T-cell (primary cell): Measurements from ENCODE around the gene SKAP2. TPM values are rescaled to one million over a fixed set of nuclear protein-coding genes. Genes with fewer than 3 reads are reported as not detected.

Experiments
- ATAC-seq, 4 experiments: fragments of 200-7000 bp in 3 of 4; fragments of 150-1000 bp in 1 of 4; cut with Tn5 transposase; replicated peaks in 1 of 4; 1 replicate in 3 of 4; 2 replicates in 1 of 4; pipeline ENCODE4 v1.10.0; 2021; ENCODE audit warnings: moderate library complexity in 3 of 4, mild to moderate bottlenecking in 2 of 4, moderate number of reproducible peaks in 1 of 4
- CTCF ChIA-PET, 2 donors: fragments of 300-600 bp; sonication (Branson Sonifier 250); formaldehyde crosslinking; loops; one replicate each; lab custom pipeline; 2022; ENCODE audit warnings: antibody characterized with exemption in 2 of 2; lab: Charles Lee
- POLR2A ChIA-PET, 2 donors: fragments of 300-600 bp; sonication (Branson Sonifier 250); formaldehyde crosslinking; loops; one replicate each; lab custom pipeline; 2022; ENCODE audit warnings: antibody characterized with exemption in 2 of 2; lab: Charles Lee
- DNase-seq, 35 experiments: peaks; one replicate each; pipeline versions ENCODE4 v3.0.0 to v3.0.0-alpha.2; 2013 to 2023
- H3K27ac ChIP-seq: one replicate; pipeline ENCODE4 v1.5.1; 2013; ENCODE audit warnings: low read length
- H3K27me3 ChIP-seq, 2 experiments: replicated peaks in 1 of 2; 1 replicate in 1 of 2; 2 replicates in 1 of 2; pipeline versions ENCODE4 v1.6.1 to v1.7.0; 2013; ENCODE audit warnings: low read length in 1 of 2, mixed read lengths in 1 of 2; ENCODE audit not compliant: control insufficient read depth in 2 of 2, insufficient read depth in 2 of 2; ENCODE audit errors: extremely low read depth in 1 of 2
- H3K36me3 ChIP-seq, 2 donors: 1 replicate in 1 of 2; 2 replicates in 1 of 2; pipeline versions ENCODE4 v1.6.1 to v1.7.0; 2013; ENCODE audit warnings: low read length in 1 of 2; ENCODE audit not compliant: control insufficient read depth in 2 of 2, insufficient read depth in 1 of 2; ENCODE audit errors: extremely low read depth in 1 of 2
- H3K4me1 ChIP-seq, 2 experiments: 1 replicate in 1 of 2; 2 replicates in 1 of 2; pipeline versions ENCODE4 v1.6.1 to v1.7.0; 2013; ENCODE audit warnings: low read length in 2 of 2, mixed read lengths in 1 of 2; ENCODE audit not compliant: insufficient read depth in 2 of 2, control insufficient read depth in 1 of 2; ENCODE audit errors: extremely low read depth in 1 of 2
- H3K4me3 ChIP-seq, 2 donors: 1 replicate in 1 of 2; 2 replicates in 1 of 2; pipeline versions ENCODE4 v1.5.1 to v1.7.0; 2013; ENCODE audit warnings: mild to moderate bottlenecking in 2 of 2, low read length in 1 of 2, moderate library complexity in 1 of 2; ENCODE audit not compliant: control insufficient read depth in 1 of 2; ENCODE audit errors: extremely low read depth in 1 of 2
- H3K9me3 ChIP-seq: 2 replicates; pipeline ENCODE4 v1.7.0; 2013
- H3K27ac Mint-ChIP-seq, 2 donors: one replicate each; pipeline ENCODE4 v1.8.0; 2020 to 2021; ENCODE audit warnings: mild to moderate bottlenecking in 2 of 2, mixed read lengths in 2 of 2
- H3K27me3 Mint-ChIP-seq, 2 donors: one replicate each; pipeline ENCODE4 v1.8.0; 2021 to 2022; ENCODE audit warnings: mixed read lengths in 2 of 2
- H3K36me3 Mint-ChIP-seq: one replicate; pipeline ENCODE4 v1.8.0; 2021; ENCODE audit warnings: mixed read lengths
- H3K4me1 Mint-ChIP-seq, 3 donors: one replicate each; pipeline ENCODE4 v1.8.0; 2020 to 2022; ENCODE audit warnings: mixed read lengths in 3 of 3, mild to moderate bottlenecking in 1 of 3
- H3K4me3 Mint-ChIP-seq, 3 donors: one replicate each; pipeline ENCODE4 v1.8.0; 2020 to 2022; ENCODE audit warnings: mild to moderate bottlenecking in 3 of 3, mixed read lengths in 3 of 3, moderate library complexity in 3 of 3
- H3K9me3 Mint-ChIP-seq, 3 donors: one replicate each; pipeline ENCODE4 v1.8.0; 2020 to 2022; ENCODE audit warnings: mixed read lengths in 3 of 3
- WGBS: methylation state at CpG from one replicate; pipeline ENCODE4 v1.1.5; 2013; ENCODE audit warnings: missing lambda C conversion rate; ENCODE audit not compliant: insufficient coverage; 5-methylcytosine and 5-hydroxymethylcytosine counted together
- total RNA-seq, 35 experiments: library from RNA in 6 of 35; stranded (reverse) in 6 of 35; fragments of 120-200 nt in 1 of 35; gene quantifications; one replicate each; pipeline versions ENCODE4 v1.2.1 to v1.2.4 and lab custom pipeline; 2013 to 2026

The SKAP2 gene
- total RNA-seq, 5 donors from 2014 or later (not counting 1 experiment from before 2014, with no cell fraction given), result 4.8 to 8.9 (median 7.7) TPM

- no peak overlapping the region for H3K27ac Mint-ChIP-seq
- Histone ChIP-seq H3K4me1 (peaks cover 0 to 6% of the 10 kb centered on the region in 2 experiments), H3K27ac (no peak overlapping the region), H3K4me3 (no peak overlapping the region), H3K36me3 (no peaks in the 10 kb centered on the region), H3K9me3 (no peaks in the 10 kb centered on the region), H3K27me3 (peaks cover 0 to 10% of the 10 kb centered on the region in 2 experiments)
- ChIA-PET CTCF (interaction anchor here (0.6 to 1.3 kb wide), 4 partner anchors 168 to 1593 kb away, joined by 3 to 9 read pairs (median 4); no protein-coding TSS in a partner anchor), POLR2A (no interaction called here)
- H3K27me3 Mint-ChIP-seq, result peaks cover 33 to 45% of the 10 kb centered on the region in 2 donors
- H3K9me3 Mint-ChIP-seq, result no peaks in the 10 kb centered on the region
- ATAC-seq (no peak), DNase-seq (no peak)
- no peaks in the 10 kb centered on the region for H3K36me3 Mint-ChIP-seq
- H3K4me1 Mint-ChIP-seq, result peaks cover 7 to 15% (median 9%) of the 10 kb centered on the region in 3 donors
- H3K4me3 Mint-ChIP-seq, result no peak overlapping the region
- no CpG with 5 or more reads among the region's 1 CpG for WGBS
Measured at GRCh38 chr7:26854876-26855855, 9.2 kb downstream of the SKAP2 start.

DNA sequence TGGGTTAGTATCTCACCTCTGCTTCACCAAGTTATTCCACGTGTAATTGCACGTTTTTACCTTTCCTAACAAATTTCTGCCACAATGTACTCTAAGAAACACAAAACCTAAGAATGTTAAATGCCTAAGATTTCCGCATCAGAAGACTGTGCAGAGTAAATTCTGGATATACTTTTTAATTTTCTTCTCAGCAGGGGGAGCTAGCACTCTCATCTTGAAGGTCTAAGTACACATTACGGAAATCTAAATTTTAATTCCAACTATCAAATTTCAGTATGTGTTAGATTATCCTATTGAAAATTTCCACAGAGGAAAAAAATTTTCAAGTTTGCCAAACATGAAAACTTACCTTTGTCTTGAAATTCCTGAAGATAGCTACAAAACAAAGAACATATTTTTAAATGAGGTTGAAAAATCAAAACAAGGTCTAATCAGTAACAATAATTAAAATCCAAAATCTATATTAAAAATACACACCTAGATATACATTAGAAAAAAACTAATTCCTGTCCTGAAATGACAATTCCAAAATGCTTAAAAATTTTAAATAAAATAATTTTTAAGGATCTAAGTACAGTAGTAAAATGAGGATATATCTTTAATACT is 10.5 kb downstream of the SKAP2 start:
- no peaks in the 10 kb centered on the region for H3K9me3 ChIP-seq
- H3K27me3 Mint-ChIP-seq, result peaks cover 21 to 41% of the 10 kb centered on the region in 2 donors
- peaks cover 0 to 6% of the 10 kb centered on the region in 2 experiments for H3K4me1 ChIP-seq
- peaks cover 0 to 10% of the 10 kb centered on the region in 2 experiments for H3K27me3 ChIP-seq
- H3K36me3 ChIP-seq, result no peaks in the 10 kb centered on the region
- no peak overlapping the region for H3K27ac ChIP-seq
- ChIA-PET CTCF (interaction anchor here (0.5 to 1.7 kb wide), 5 partner anchors 160 to 309 kb away, joined by 3 to 9 read pairs (median 5); no protein-coding TSS in a partner anchor), POLR2A (no interaction called here)
- H3K36me3 Mint-ChIP-seq, result no peaks in the 10 kb centered on the region
- no peak overlapping the region for H3K4me3 Mint-ChIP-seq
- DNase-seq (peak in 1 of 35 experiments; percentile 46), ATAC-seq (peak in 1 of 4 experiments; percentile 47)
- no peaks in the 10 kb centered on the region for H3K9me3 Mint-ChIP-seq
- H3K4me3 ChIP-seq, result no peak overlapping the region
- no CpG with 5 or more reads among the region's 4 CpGs for WGBS
- H3K27ac Mint-ChIP-seq, result no peak overlapping the region
- H3K4me1 Mint-ChIP-seq, result peaks cover 7 to 15% (median 9%) of the 10 kb centered on the region in 3 donors

DNA sequence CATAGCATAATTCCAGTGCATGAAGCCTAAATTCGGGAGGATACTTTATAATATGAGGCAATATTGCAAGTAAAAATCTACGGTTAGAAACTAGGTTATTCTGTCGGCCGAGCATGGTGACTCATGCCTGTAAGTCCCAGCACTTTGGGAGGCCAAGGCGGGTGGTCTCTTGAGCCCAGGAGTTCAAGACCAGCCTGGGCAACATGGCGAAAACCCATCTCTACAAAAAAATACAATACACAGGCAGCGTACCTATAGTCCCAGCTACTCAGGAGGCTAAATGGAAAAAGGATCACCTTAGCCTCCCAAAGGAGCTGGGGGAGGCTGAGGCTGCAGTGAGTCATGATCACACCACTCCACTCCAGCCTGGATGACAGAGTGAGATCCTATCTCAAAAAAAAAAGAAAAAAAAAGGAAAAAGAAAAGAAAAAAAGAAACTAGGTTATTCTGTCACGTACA is 14.2 kb downstream of the SKAP2 start:
- no peak for ATAC-seq
- Mint-ChIP-seq H3K9me3 (no peaks in the 10 kb centered on the region), H3K36me3 (peaks cover 4% of the 10 kb centered on the region), H3K4me3 (no peak overlapping the region), H3K27me3 (peaks cover 4 to 10% of the 10 kb centered on the region in 2 donors), H3K27ac (no peak overlapping the region), H3K4me1 (no peaks in the 10 kb centered on the region)
- POLR2A ChIA-PET, result no interaction called here
- no peaks in the 10 kb centered on the region for H3K27me3 ChIP-seq
- 95% methylated on average over 7 of the region's 8 CpGs for WGBS
- H3K27ac ChIP-seq, result no peak overlapping the region
- DNase-seq, result no peak
- H3K36me3 ChIP-seq, result no peaks in the 10 kb centered on the region
- no peaks in the 10 kb centered on the region for H3K9me3 ChIP-seq
- no peaks in the 10 kb centered on the region for H3K4me1 ChIP-seq
- H3K4me3 ChIP-seq, result no peak overlapping the region
- CTCF ChIA-PET, result interaction anchor here (0.6 to 1.1 kb wide), 5 partner anchors 14 to 1694 kb away, joined by 3 to 5 read pairs (median 4); partner anchors contain the start of gene SKAP2 (in 1 of the 2)

- H3K4me3 ChIP-seq, result no peak overlapping the region
- no peak for DNase-seq
- H3K27ac ChIP-seq, result no peak overlapping the region
- ATAC-seq, result no peak
- H3K36me3 ChIP-seq, result no peaks in the 10 kb centered on the region
- no peaks in the 10 kb centered on the region for H3K9me3 ChIP-seq
- no CpG with 5 or more reads among the region's 4 CpGs for WGBS
- no peaks in the 10 kb centered on the region for H3K27me3 ChIP-seq
- Mint-ChIP-seq H3K36me3 (peaks cover 4% of the 10 kb centered on the region), H3K4me1 (no peaks in the 10 kb centered on the region), H3K9me3 (no peaks in the 10 kb centered on the region), H3K27me3 (no peaks in the 10 kb centered on the region), H3K4me3 (no peak overlapping the region), H3K27ac (no peak overlapping the region)
- ChIA-PET POLR2A (no interaction called here), CTCF (no interaction called here)
- H3K4me1 ChIP-seq, result no peaks in the 10 kb centered on the region
Measured at GRCh38 chr7:26843705-26844104, 20.7 kb downstream of the SKAP2 start.

DNA sequence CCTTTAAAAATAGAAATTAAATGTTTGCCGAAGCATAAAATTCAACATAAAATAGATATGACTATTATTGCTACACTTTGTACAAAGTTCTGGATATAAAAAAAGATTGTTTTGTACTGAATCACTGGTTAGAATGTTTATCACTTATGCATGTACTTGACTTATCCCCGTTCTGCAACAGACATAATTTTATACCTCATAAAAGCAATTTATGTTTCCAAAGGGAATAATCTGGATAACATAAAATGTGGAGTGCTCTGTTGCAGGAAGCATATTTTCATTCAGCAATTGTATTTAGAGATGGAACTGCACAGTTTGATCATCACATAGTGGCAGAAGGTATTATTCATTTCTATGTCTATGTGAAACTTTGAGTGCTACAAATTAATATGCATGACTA is 21.5 kb downstream of the SKAP2 start:
- H3K36me3 Mint-ChIP-seq, result peaks cover 7% of the 10 kb centered on the region
- H3K9me3 Mint-ChIP-seq, result no peaks in the 10 kb centered on the region
- no peak overlapping the region for H3K27ac ChIP-seq
- ChIA-PET CTCF (no interaction called here), POLR2A (no interaction called here)
- H3K27ac Mint-ChIP-seq, result no peak overlapping the region
- no peaks in the 10 kb centered on the region for H3K36me3 ChIP-seq
- no peaks in the 10 kb centered on the region for H3K27me3 Mint-ChIP-seq
- H3K4me1 ChIP-seq, result peaks cover 0 to 2% of the 10 kb centered on the region in 2 experiments
- H3K27me3 ChIP-seq, result no peaks in the 10 kb centered on the region
- H3K9me3 ChIP-seq, result no peaks in the 10 kb centered on the region
- DNase-seq (no peak), ATAC-seq (no peak)
- no CpG with 5 or more reads among the region's 2 CpGs for WGBS
- no peak overlapping the region for H3K4me3 ChIP-seq
- H3K4me1 Mint-ChIP-seq, result no peaks in the 10 kb centered on the region
- H3K4me3 Mint-ChIP-seq, result no peak overlapping the region

- H3K27ac Mint-ChIP-seq, result no peak overlapping the region
- no peak overlapping the region for H3K27ac ChIP-seq
- H3K4me3 Mint-ChIP-seq, result no peak overlapping the region
- peaks cover 0 to 2% of the 10 kb centered on the region in 2 experiments for H3K4me1 ChIP-seq
- DNase-seq (no peak), ATAC-seq (no peak)
- H3K36me3 ChIP-seq, result no peaks in the 10 kb centered on the region
- 90% methylated on average over 2 of the region's 4 CpGs for WGBS
- H3K27me3 ChIP-seq, result no peaks in the 10 kb centered on the region
- H3K9me3 Mint-ChIP-seq, result peaks cover 0 to 3% (median 0%) of the 10 kb centered on the region in 3 donors
- no peaks in the 10 kb centered on the region for H3K4me1 Mint-ChIP-seq
- no peaks in the 10 kb centered on the region for H3K9me3 ChIP-seq
- H3K27me3 Mint-ChIP-seq, result no peaks in the 10 kb centered on the region
- no peak overlapping the region for H3K4me3 ChIP-seq
- ChIA-PET CTCF (no interaction called here), POLR2A (no interaction called here)
- peaks cover 11% of the 10 kb centered on the region for H3K36me3 Mint-ChIP-seq
Measured at GRCh38 chr7:26841003-26841739, 23.2 kb downstream of the SKAP2 start.
